GM12892 (cell line): ENCODE results near the gene HCRTR2.
"Not testable (repeated sequence)": the region's sequence is repeated elsewhere in the genome, so short reads cannot be mapped to it uniquely, and the experiment has no call there.

ENCODE experiments used
- DNase-seq: peaks from one replicate; pipeline ENCODE4 v3.0.0; 2011; ENCODE audit not compliant: insufficient read length
- FAIRE-seq: peaks from 2 replicates; lab custom pipeline; 2011; peaks lifted over from hg19 to GRCh38; lab: Jason Lieb, UNC
- POLR2A ChIP-seq: IDR thresholded peaks from 2 replicates; pipeline ENCODE4 v1.6.1; 2011; ENCODE audit warnings: low read depth, low read length, control low read depth
- POLR2AphosphoS5 ChIP-seq: IDR thresholded peaks from 2 replicates; pipeline ENCODE4 v1.6.1; 2011; ENCODE audit warnings: low read depth, low read length, control low read depth
- TAF1 ChIP-seq: IDR thresholded peaks from 2 replicates; pipeline ENCODE4 v1.6.1; 2011; ENCODE audit warnings: low read depth, mild to moderate bottlenecking, control low read depth, low read length, borderline replicate concordance

The HCRTR2 gene

DNA sequence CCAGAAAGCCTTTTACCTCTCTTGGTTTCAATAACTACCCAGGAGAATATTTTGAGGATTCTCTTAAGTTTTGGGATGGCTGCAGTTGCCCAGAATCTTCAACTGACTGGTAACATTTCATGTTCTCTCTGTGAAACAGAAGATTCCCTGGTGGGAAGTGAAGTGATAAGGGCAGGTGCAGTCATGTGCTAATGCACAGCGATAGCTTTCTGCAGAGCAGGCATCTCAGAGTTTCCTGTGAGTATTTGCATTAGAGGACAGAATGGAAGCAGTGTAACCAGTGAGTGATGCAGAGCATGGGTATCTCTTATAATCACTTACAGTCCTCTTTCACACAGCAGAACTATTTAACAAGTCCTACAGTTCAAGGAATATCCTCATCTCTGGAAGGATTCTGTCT, 76.1 kb downstream of the HCRTR2 start:
- TF ChIP-seq POLR2AphosphoS5, result no peak
- TF ChIP-seq TAF1, result no peak
- no peak for TF ChIP-seq POLR2A
- DNase-seq (no peak), FAIRE-seq (no peak)

DNA sequence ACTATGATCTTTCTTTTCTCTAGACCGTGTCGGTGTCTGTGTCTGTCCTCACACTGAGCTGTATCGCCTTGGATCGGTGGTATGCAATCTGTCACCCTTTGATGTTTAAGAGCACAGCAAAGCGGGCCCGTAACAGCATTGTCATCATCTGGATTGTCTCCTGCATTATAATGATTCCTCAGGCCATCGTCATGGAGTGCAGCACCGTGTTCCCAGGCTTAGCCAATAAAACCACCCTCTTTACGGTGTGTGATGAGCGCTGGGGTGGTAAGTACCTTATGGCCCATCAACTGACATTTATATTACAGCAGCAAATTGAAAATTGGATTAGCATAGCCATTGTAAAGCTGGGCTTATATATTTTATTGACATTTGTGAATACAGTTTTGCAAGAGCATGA, 80.8 kb downstream of the HCRTR2 start:
- no peak for FAIRE-seq
- TF ChIP-seq TAF1, result no peak
- no peak for TF ChIP-seq POLR2A
- TF ChIP-seq POLR2AphosphoS5, result no peak
- no peak for DNase-seq

GRCh38 chr6:55260181-55260580, 85.9 kb downstream of the HCRTR2 start:
- FAIRE-seq (no peak), DNase-seq (no peak)
- TF ChIP-seq POLR2AphosphoS5 (no peak), POLR2A (no peak), TAF1 (no peak)

DNA sequence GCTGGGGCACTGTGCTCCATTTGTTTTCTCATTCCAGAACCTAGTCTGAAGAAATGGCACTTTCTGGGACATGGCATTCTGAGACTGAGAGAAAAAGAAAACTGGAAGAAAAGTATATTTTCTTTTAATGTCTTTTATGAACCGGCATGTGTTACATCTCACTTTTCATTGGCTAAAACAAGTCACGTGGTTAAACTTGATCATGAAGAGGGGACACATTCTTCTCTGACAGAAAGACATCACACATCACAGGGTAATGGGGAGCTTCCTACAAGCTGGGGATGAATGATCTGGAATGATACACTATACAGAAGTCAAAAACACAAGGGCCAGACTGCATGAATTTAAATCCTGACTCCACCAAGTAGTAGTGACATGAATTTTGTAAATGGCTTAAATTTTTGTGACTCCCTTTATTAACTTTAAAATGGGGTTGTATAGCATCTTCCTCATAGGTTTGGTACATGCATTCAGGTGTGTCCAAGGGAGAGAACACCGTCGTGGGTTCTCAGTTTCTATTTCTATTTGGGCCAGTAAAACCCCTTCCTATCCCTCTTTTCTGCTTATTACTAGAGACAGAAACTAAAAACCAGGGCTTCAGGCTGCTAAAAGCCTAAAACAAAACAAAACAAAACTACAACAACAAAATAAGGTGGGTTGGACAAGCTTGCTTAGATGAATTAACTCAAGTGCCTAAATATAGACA, 91.2 kb downstream of the HCRTR2 start:
- FAIRE-seq (no peak), DNase-seq (no peak)
- no peak for TF ChIP-seq POLR2AphosphoS5
- no peak for TF ChIP-seq POLR2A
- TF ChIP-seq TAF1, result no peak

DNA sequence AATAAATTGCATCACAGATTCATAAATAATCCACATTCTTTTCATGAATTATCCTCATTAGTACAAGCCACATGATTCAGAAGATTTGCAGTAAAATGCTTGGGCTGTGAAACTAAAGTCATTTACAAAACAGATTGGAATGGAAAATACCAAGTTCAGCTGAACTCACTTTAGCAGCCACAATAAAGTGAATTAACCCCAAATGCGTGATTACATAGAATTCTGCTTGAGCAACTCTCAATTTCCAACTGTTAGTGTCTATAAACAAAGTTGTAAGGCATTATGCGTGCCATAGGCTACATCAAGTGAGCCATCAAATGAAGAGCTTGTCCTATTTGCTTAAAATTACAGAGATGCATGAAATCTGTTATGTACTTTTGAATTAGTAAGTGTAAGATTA, 92.6 kb downstream of the HCRTR2 start:
- FAIRE-seq (no peak), DNase-seq (no peak)
- TF ChIP-seq POLR2A (no peak), POLR2AphosphoS5 (no peak), TAF1 (no peak)

- FAIRE-seq, result peak; percentile 70
- no peak for TF ChIP-seq POLR2AphosphoS5
- DNase-seq, result no peak
Observed at GRCh38 chr6:55276745-55277530, 102.6 kb downstream of the HCRTR2 start.

DNA sequence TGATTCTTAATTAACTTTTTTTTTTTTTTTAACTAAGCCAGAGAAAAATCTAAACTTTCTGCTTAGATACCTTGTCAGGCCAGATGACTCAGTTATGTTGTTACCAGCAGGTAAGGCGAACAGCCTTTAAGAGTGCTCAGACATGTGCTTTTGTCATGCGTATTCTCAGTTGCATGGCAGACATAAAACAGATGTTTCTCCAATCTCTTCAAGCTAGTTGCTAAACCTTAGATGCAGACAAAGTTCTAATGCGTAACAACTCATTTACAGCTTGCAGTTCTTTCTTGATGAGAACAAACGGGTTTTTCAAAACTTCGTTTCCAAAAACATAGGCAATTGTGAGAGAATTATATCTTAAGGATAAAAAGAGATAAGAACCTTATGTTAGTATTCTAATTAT, 103.3 kb downstream of the HCRTR2 start:
- TF ChIP-seq TAF1 (no peak), POLR2AphosphoS5 (no peak), POLR2A (no peak)
- FAIRE-seq (no peak), DNase-seq (no peak)

DNA sequence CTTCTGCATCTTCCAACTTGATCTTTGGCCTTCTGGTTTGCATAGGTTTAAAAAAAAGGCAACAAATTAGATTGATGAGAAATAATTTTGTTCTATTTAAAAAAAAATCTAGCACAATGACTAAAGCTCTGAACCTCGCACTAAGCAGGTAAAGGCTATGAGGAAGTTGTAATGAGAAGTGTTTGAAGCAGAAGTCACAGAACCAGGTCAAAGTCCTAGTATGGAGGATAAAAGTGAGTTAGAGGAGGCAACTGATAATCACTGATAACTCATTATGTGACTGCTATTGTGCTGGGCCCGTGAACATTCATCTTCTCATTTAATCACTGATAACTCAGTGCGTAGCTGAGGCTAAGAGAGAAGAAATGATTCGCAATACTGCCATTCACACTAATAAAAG, 106.9 kb downstream of the HCRTR2 start:
- TF ChIP-seq POLR2A (no peak), TAF1 (no peak), POLR2AphosphoS5 (no peak)
- no peak for DNase-seq
- FAIRE-seq, result no peak

- no peak for TF ChIP-seq POLR2AphosphoS5
- no peak for TF ChIP-seq TAF1
- no peak for TF ChIP-seq POLR2A
- FAIRE-seq (no peak), DNase-seq (no peak)
Observed at GRCh38 chr6:55282115-55282514, 107.8 kb downstream of the HCRTR2 start.

DNA sequence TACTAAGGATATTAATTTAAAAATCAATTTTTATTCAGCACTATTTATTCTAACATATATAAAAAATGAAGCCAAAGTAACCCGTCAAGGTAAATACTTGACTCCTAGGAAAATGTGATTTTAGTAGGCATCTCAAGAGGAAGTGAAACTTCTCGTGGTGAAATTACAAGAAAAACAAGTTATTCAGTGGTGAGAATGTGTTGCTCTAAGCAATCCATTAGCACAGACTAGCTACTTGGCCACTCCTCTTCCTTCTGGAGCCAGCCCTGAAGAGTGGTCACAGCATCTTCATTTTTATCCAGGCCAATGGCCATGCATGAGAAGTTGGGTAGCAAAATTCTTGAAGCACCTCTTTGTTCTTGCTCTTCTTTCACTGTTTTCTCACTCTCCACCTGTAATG, 112.5 kb downstream of the HCRTR2 start:
- no peak for FAIRE-seq
- TF ChIP-seq POLR2A (no peak), TAF1 (no peak), POLR2AphosphoS5 (no peak)

GRCh38 chr6:55290736-55291135, 116.4 kb downstream of the HCRTR2 start:
- no peak for DNase-seq
- TF ChIP-seq TAF1, result no peak
- TF ChIP-seq POLR2A, result no peak
- no peak for TF ChIP-seq POLR2AphosphoS5
- FAIRE-seq, result no peak

More for the DNA sequence above, 112.5 kb downstream of the HCRTR2 start:
- DNase-seq, result no peak

DNA sequence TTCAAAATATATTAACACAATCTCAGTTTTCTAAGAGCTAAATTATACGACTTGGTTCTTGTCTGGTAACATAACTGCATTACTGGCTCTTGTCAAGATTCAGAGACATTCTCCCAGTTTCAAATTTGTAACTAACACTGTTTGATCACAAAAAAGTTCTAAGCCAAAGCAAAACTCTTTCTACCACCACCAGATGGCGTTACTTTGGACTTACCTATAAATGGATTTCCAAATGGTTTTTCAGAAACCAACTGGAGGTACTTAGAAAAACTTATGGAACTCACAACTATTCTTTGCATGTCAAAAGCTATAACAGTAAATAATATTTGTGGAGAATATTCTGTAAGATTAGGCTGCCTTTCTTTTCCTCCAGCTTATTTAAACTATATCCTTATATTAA, 118.8 kb downstream of the HCRTR2 start:
- no peak for TF ChIP-seq POLR2A
- TF ChIP-seq POLR2AphosphoS5, result no peak
- no peak for TF ChIP-seq TAF1
- DNase-seq (no peak), FAIRE-seq (no peak)

GRCh38 chr6:55297214-55297613, 122.9 kb downstream of the HCRTR2 start:
- FAIRE-seq, DNase-seq: not testable (repeated sequence)
